Heart left ventricle (tissue), 13 donors: Measurements from ENCODE around the gene GLTPD2.

Source experiments
- POLR2A ChIP-seq, 2 donors: fragments of 450-650 bp; IDR thresholded peaks; one replicate each; pipeline ENCODE4 v1.6.1; 2017; ENCODE audit warnings: antibody characterized with exemption in 2 of 2, mild to moderate bottlenecking in 2 of 2, moderate library complexity in 2 of 2
- TF ChIP-seq, protein P1 (sequence below), 12 donors: fragments of 200-600 bp; sonication (generic) in 4 of 12; IDR thresholded peaks; one replicate each; pipeline versions ENCODE4 v1.5.0 to v1.8.0; 2018 to 2022; ENCODE audit warnings: antibody characterized with exemption in 12 of 12, mild to moderate bottlenecking in 5 of 12
- donor health status: ischemic (EF 13 %, LVEDD 7.1; RV severe dilation, severe dysfunction).
- donor health status: DM: no; HTN: yes; CAD: no.
- donor health status: DM: no; HTN: no; CAD: no.
- donor health status: ischemic (EF 25% LVEDD 6.9; RV normal size, moderate dysfunction).
- donor health status: ischemic (EF 25% LVEDD 5.7; RV mildly dilated, moderate dysfunction).
- donor health status: ischemic (EF 35%, LVEDD 5.7; RV mildly dilated, moderate dysfunction).
- donor health status: nonischemic (EF 11% LVEDD 7.7; RV severe dilation, severe dysfunction).
- donor health status: DM: yes; HTN: yes; CAD: no.
- donor health status: PGD.
- donor health status: ischemic (EF 29% LVEDD 5.4; RV normal size, mild dysfunction).
- donor health status: nonischemic (EF 23%, LVEDD 6.1; RV moderate dilation, normal function).

DNA sequence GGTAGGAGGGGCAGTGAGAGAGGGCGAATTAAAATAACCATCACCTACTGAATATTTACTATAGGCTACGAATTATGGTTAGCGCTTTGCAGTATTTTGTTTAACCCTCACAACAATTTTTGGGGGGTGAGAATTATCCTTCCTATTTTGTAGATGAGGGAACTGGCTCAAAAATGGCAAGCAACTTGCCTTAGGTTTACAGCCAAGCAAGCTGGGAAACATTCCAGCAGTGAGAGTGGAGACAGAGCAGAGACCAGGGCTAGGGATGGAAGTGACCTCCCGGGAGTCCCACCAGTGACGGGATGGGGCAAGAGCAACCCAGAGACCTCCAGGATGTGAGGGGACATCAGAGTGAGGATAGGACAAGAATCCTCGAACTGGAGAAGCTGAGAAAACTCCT lies 2.2 kb upstream of the GLTPD2 start:
- TF ChIP-seq, protein P1, sequence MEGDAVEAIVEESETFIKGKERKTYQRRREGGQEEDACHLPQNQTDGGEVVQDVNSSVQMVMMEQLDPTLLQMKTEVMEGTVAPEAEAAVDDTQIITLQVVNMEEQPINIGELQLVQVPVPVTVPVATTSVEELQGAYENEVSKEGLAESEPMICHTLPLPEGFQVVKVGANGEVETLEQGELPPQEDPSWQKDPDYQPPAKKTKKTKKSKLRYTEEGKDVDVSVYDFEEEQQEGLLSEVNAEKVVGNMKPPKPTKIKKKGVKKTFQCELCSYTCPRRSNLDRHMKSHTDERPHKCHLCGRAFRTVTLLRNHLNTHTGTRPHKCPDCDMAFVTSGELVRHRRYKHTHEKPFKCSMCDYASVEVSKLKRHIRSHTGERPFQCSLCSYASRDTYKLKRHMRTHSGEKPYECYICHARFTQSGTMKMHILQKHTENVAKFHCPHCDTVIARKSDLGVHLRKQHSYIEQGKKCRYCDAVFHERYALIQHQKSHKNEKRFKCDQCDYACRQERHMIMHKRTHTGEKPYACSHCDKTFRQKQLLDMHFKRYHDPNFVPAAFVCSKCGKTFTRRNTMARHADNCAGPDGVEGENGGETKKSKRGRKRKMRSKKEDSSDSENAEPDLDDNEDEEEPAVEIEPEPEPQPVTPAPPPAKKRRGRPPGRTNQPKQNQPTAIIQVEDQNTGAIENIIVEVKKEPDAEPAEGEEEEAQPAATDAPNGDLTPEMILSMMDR (IDR thresholded peaks at IDR 0.05): no peak
- no peak for TF ChIP-seq POLR2A (IDR thresholded peaks at IDR 0.05)
